Measurements from ENCODE around the gene DOP1B.

The DOP1B gene

GRCh38 chr21:36190736-36191135, 34.1 kb downstream of the DOP1B start:
- peak overlapping the region in 1 of 2 experiments; percentile 86 for H3K23ac ChIP-seq (ENCODE audit: low read length in 2 of 2)
- H2AFZ ChIP-seq (ENCODE audit: low read depth, low read length) = no peak overlapping the region
- no peak overlapping the region for H4K8ac ChIP-seq (ENCODE audit: low read length)
- no peak overlapping the region for H2BK15ac ChIP-seq (ENCODE audit: low read depth, poor library complexity, severe bottlenecking)
- H3K27ac ChIP-seq (ENCODE audit: low read length, poor library complexity, severe bottlenecking) = no peak overlapping the region
- no peaks in the 10 kb centered on the region for H3K9me3 ChIP-seq (ENCODE audit: control insufficient read depth, low read length)
- peaks cover 14% of the 10 kb centered on the region for H3K4me1 ChIP-seq (ENCODE audit: control insufficient read depth, insufficient read depth, low read depth, low read length)
- no peak overlapping the region for H2BK12ac ChIP-seq (ENCODE audit: low read length in 2 of 2)
- H2AK5ac ChIP-seq (ENCODE audit: low read length, severe bottlenecking) = peak overlapping the region; percentile 17
- H3K4me2 ChIP-seq (ENCODE audit: low read length, poor library complexity, severe bottlenecking) = no peak overlapping the region
- no peaks in the 10 kb centered on the region for H3K27me3 ChIP-seq (ENCODE audit: control insufficient read depth in 1 of 2, insufficient read depth in 1 of 2, low read length in 2 of 2)
- no peak overlapping the region for H2BK120ac ChIP-seq (ENCODE audit: low read depth, low read length)
- WGBS = 90% methylated on average over 4 of the region's 4 CpGs
- no peak for DNase-seq
- H3K4ac ChIP-seq (ENCODE audit: low read depth in 1 of 2, low read length in 2 of 2) = no peak overlapping the region
- H3K9ac ChIP-seq (ENCODE audit: low read length) = no peak overlapping the region
- H3K14ac ChIP-seq (ENCODE audit: low read length in 2 of 2) = no peak overlapping the region
- no peak overlapping the region for H2BK5ac ChIP-seq (ENCODE audit: low read depth, low read length, poor library complexity, severe bottlenecking)
- H4K91ac ChIP-seq (ENCODE audit: low read length) = no peak overlapping the region
- H3K79me1 ChIP-seq (replicated peaks; ENCODE audit: low read length, poor library complexity, severe bottlenecking) = peaks cover 9% of the 10 kb centered on the region
- no peak overlapping the region for H3K18ac ChIP-seq (ENCODE audit: low read depth in 1 of 2, low read length in 2 of 2)
- no peak overlapping the region for H3K4me3 ChIP-seq (ENCODE audit: insufficient read depth in 1 of 2, low read depth in 1 of 2, low read length in 2 of 2)
- peaks cover 0 to 7% of the 10 kb centered on the region in 2 experiments for H3K36me3 ChIP-seq (ENCODE audit: control insufficient read depth in 1 of 2, insufficient read depth in 2 of 2, low read depth in 1 of 2, low read length in 2 of 2)

GRCh38 chr21:36193200-36193599, 36.6 kb downstream of the DOP1B start:
- Histone ChIP-seq H3K23ac (ENCODE audit: low read length in 2 of 2) (no peak overlapping the region), H3K4me1 (ENCODE audit: control insufficient read depth, insufficient read depth, low read depth, low read length) (peaks cover 10% of the 10 kb centered on the region), H3K27ac (ENCODE audit: low read length, poor library complexity, severe bottlenecking) (peak overlapping the region; percentile 39), H2AFZ (ENCODE audit: low read depth, low read length) (no peak overlapping the region), H3K18ac (ENCODE audit: low read depth in 1 of 2, low read length in 2 of 2) (no peak overlapping the region), H2BK5ac (ENCODE audit: low read depth, low read length, poor library complexity, severe bottlenecking) (no peak overlapping the region), H3K4me3 (ENCODE audit: insufficient read depth in 1 of 2, low read depth in 1 of 2, low read length in 2 of 2) (no peak overlapping the region), H3K36me3 (ENCODE audit: control insufficient read depth in 1 of 2, insufficient read depth in 2 of 2, low read depth in 1 of 2, low read length in 2 of 2) (peaks cover 0 to 3% of the 10 kb centered on the region in 2 experiments), H3K4me2 (ENCODE audit: low read length, poor library complexity, severe bottlenecking) (no peak overlapping the region), H3K79me1 (replicated peaks; ENCODE audit: low read length, poor library complexity, severe bottlenecking) (peaks cover 9% of the 10 kb centered on the region), H3K27me3 (ENCODE audit: control insufficient read depth in 1 of 2, insufficient read depth in 1 of 2, low read length in 2 of 2) (no peaks in the 10 kb centered on the region), H4K91ac (ENCODE audit: low read length) (no peak overlapping the region), H4K8ac (ENCODE audit: low read length) (no peak overlapping the region), H2BK15ac (ENCODE audit: low read depth, poor library complexity, severe bottlenecking) (no peak overlapping the region), H3K9me3 (ENCODE audit: control insufficient read depth, low read length) (no peaks in the 10 kb centered on the region), H2BK120ac (ENCODE audit: low read depth, low read length) (no peak overlapping the region), H3K9ac (ENCODE audit: low read length) (no peak overlapping the region), H2BK12ac (ENCODE audit: low read length in 2 of 2) (no peak overlapping the region), H3K14ac (ENCODE audit: low read length in 2 of 2) (no peak overlapping the region), H3K4ac (ENCODE audit: low read depth in 1 of 2, low read length in 2 of 2) (no peak overlapping the region), H2AK5ac (ENCODE audit: low read length, severe bottlenecking) (peak overlapping the region; percentile 76)
- WGBS = 95% methylated on average over 7 of the region's 7 CpGs
- no peak for DNase-seq

- Histone ChIP-seq H3K4me3 (ENCODE audit: insufficient read depth in 1 of 2, low read depth in 1 of 2, low read length in 2 of 2) (no peak overlapping the region), H3K9me3 (ENCODE audit: control insufficient read depth, low read length) (no peaks in the 10 kb centered on the region), H3K36me3 (ENCODE audit: control insufficient read depth in 1 of 2, insufficient read depth in 2 of 2, low read depth in 1 of 2, low read length in 2 of 2) (peaks cover 4 to 8% of the 10 kb centered on the region in 2 experiments), H3K27ac (ENCODE audit: low read length, poor library complexity, severe bottlenecking) (no peak overlapping the region), H4K91ac (ENCODE audit: low read length) (no peak overlapping the region), H2BK15ac (ENCODE audit: low read depth, poor library complexity, severe bottlenecking) (no peak overlapping the region), H3K23ac (ENCODE audit: low read length in 2 of 2) (no peak overlapping the region), H4K8ac (ENCODE audit: low read length) (no peak overlapping the region), H3K4me2 (ENCODE audit: low read length, poor library complexity, severe bottlenecking) (no peak overlapping the region), H2AK5ac (ENCODE audit: low read length, severe bottlenecking) (peak overlapping the region; percentile 63), H3K4ac (ENCODE audit: low read depth in 1 of 2, low read length in 2 of 2) (no peak overlapping the region), H2BK12ac (ENCODE audit: low read length in 2 of 2) (no peak overlapping the region), H3K14ac (ENCODE audit: low read length in 2 of 2) (no peak overlapping the region), H3K18ac (ENCODE audit: low read depth in 1 of 2, low read length in 2 of 2) (no peak overlapping the region), H2BK120ac (ENCODE audit: low read depth, low read length) (no peak overlapping the region), H3K79me1 (replicated peaks; ENCODE audit: low read length, poor library complexity, severe bottlenecking) (peaks cover 12% of the 10 kb centered on the region), H2BK5ac (ENCODE audit: low read depth, low read length, poor library complexity, severe bottlenecking) (no peak overlapping the region), H3K27me3 (ENCODE audit: control insufficient read depth in 1 of 2, insufficient read depth in 1 of 2, low read length in 2 of 2) (no peaks in the 10 kb centered on the region), H3K4me1 (ENCODE audit: control insufficient read depth, insufficient read depth, low read depth, low read length) (peaks cover 8% of the 10 kb centered on the region), H2AFZ (ENCODE audit: low read depth, low read length) (no peak overlapping the region), H3K9ac (ENCODE audit: low read length) (no peak overlapping the region)
- DNase-seq = no peak
- WGBS = 36% methylated on average over 3 of the region's 3 CpGs
Observed at GRCh38 chr21:36194024-36194423, 37.4 kb downstream of the DOP1B start.

GRCh38 chr21:36195613-36196012, 39.0 kb downstream of the DOP1B start:
- Histone ChIP-seq H3K23ac (ENCODE audit: low read length in 2 of 2) (no peak overlapping the region), H3K36me3 (ENCODE audit: control insufficient read depth in 1 of 2, insufficient read depth in 2 of 2, low read depth in 1 of 2, low read length in 2 of 2) (peaks cover 12 to 14% of the 10 kb centered on the region in 2 experiments), H2BK5ac (ENCODE audit: low read depth, low read length, poor library complexity, severe bottlenecking) (no peak overlapping the region), H3K18ac (ENCODE audit: low read depth in 1 of 2, low read length in 2 of 2) (no peak overlapping the region), H3K14ac (ENCODE audit: low read length in 2 of 2) (no peak overlapping the region), H3K27ac (ENCODE audit: low read length, poor library complexity, severe bottlenecking) (no peak overlapping the region), H3K9ac (ENCODE audit: low read length) (no peak overlapping the region), H3K4me2 (ENCODE audit: low read length, poor library complexity, severe bottlenecking) (no peak overlapping the region), H3K4me3 (ENCODE audit: insufficient read depth in 1 of 2, low read depth in 1 of 2, low read length in 2 of 2) (no peak overlapping the region), H3K4ac (ENCODE audit: low read depth in 1 of 2, low read length in 2 of 2) (no peak overlapping the region), H3K27me3 (ENCODE audit: control insufficient read depth in 1 of 2, insufficient read depth in 1 of 2, low read length in 2 of 2) (no peaks in the 10 kb centered on the region), H2AFZ (ENCODE audit: low read depth, low read length) (no peak overlapping the region), H2BK120ac (ENCODE audit: low read depth, low read length) (no peak overlapping the region), H2BK12ac (ENCODE audit: low read length in 2 of 2) (no peak overlapping the region), H2AK5ac (ENCODE audit: low read length, severe bottlenecking) (no peak overlapping the region), H3K79me1 (replicated peaks; ENCODE audit: low read length, poor library complexity, severe bottlenecking) (peaks cover 13% of the 10 kb centered on the region), H4K8ac (ENCODE audit: low read length) (no peak overlapping the region), H2BK15ac (ENCODE audit: low read depth, poor library complexity, severe bottlenecking) (no peak overlapping the region), H3K9me3 (ENCODE audit: control insufficient read depth, low read length) (no peaks in the 10 kb centered on the region), H4K91ac (ENCODE audit: low read length) (no peak overlapping the region), H3K4me1 (ENCODE audit: control insufficient read depth, insufficient read depth, low read depth, low read length) (peaks cover 8% of the 10 kb centered on the region)
- no peak for DNase-seq
- no CpG with 5 or more reads among the region's 1 CpG for WGBS
